GM18519 (cell line): ENCODE results near the gene ABCF1.

Experiments used
- ATAC-seq: cut with Tn5 transposase; IDR thresholded peaks from one replicate; pipeline ENCODE4 v1.9.1; 2021; ENCODE audit warnings: mild to moderate bottlenecking, moderate library complexity; ENCODE audit not compliant: unreplicated experiment, low FRiP score

Gene ABCF1

DNA sequence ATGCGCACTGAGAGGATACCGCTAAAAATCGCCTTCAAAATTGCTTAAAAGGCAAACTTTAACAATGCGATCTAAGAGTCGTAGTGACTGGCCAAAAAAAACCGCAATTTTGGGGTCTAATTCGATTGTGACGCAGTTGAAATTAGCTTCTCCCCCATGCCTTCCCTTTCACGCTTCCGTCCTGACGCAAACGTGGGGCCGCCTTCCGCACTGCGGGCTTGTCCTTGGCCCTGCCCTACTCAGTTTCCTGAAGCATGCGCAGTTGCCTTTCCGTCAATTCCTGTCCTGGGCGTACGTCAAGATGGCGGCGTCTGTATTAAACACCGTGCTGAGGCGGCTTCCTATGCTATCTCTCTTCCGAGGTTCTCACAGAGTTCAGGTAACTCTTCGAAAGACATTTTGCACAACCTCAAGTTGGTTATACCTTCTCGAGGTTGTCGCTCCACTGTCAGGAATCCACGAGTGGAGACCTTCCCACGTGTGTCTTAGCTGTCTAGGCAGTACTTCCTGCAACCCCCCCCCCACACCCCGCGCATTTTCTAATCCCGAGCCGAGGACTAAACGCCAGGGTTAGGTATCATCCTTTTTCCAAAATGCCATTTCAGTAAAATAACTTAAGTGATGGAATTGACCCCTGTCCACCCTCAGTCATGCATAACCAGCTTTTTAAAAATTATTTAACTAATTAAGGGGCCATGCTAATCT, 46.5 kb downstream of the ABCF1 start, which contains the start of gene MRPS18B:
Gene MRPS18B (plus strand): TSS at position 276 of the 705 bp plus-strand sequence. CDS start 26 bp downstream, at position 302.
- peak; percentile 49 for ATAC-seq

DNA sequence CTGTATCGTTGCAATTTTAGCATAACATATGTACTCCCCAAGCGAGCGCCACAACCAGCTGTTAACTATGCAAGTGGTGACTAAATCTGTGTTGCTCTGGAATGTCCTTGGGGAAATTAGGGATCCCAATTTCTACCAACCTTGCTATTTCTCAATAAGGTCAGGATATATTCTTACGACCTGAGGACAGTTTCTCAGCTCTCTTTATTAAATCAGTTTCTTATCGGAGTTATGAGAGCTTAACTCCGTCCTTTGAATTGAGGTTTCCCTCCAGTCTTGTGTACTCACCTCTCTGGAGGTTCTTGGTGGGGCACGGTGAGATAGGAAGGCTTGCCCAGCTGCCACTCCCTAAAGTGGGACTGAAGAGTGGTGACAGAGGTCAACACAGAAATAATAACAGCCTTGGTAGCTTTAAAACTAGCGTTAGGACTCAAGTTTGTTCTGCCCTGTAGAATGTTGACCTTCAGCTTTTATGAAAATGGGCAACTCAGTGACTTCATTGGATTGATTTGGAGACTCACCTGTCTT, 47.1 kb downstream of the ABCF1 start:
- ATAC-seq, result no peak

DNA sequence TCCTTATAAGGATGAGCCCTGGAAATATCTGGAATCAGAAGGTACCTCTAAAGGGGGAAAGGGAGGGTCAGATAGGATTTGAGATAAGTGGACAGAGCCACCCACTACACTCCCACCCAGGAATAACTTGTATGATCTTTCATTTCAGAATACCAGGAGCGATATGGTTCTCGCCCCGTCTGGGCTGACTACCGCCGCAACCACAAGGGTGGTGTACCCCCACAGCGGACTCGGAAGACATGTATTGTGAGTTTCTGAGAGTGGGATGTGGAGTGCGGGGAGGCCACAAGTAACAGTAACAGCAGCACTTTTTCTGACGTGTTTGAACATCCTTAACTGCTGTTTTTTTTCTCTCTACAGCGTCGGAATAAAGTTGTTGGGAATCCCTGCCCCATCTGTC, 48.3 kb downstream of the ABCF1 start:
- ATAC-seq, result no peak

DNA sequence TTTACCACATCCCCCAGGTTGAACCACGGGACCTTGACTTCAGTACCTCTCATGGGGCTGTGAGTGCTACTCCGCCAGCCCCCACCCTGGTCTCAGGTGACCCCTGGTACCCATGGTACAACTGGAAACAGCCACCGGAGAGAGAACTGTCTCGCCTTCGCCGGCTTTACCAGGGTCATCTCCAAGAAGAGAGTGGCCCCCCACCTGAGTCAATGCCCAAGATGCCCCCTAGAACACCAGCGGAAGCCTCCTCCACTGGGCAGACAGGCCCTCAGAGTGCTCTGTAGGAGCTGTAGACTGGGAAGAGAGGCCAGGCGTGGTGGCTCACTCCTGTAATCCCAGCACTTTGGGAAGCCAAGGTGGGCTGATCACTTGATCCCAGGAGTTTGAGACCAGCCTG, 54.3 kb downstream of the ABCF1 start:
- ATAC-seq, result no peak

DNA sequence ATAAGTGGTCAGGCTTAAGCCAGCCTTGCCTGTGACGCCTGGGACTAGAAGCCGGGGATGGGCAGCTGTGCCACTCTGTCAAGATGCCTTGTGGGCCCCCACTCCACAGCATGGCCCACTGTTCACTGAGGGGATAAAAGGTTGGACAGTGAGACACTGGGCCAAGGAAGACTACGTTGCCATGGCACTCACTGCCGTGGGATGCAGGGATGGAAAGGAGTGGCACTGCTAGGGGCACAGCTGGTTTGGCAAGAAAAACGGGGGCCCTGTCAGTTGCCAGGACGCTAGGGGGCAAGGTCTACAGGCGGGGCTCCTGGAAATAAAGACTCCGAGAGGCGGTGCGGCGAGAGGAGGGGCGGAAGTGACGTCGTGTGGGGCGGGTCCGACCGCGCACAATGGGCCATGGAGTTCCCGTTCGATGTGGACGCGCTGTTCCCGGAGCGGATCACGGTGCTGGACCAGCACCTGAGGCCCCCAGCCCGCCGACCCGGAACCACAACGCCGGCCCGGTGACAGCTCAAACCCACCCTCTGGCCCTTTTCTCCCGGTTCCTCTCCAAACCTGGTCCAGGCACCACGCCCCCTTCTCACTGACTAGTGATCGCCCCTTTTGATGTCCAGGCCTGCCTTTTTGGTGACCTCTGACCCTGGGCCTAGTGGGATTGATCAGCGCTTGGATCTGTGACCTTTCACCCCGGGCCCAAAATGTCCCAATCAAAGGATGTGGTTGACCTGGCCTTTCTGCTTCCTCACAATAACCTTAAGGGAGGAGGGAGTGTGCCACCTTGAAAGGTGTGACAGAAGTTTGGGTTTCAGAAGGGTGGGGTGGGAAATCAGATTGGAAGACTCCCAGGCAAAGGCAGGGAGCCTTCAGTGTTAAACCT, 55.5 kb downstream of the ABCF1 start, which contains the start of gene ATAT1:
Gene ATAT1 (plus strand): TSS at position 391 of the 883 bp plus-strand sequence.
- ATAC-seq, result no peak

DNA sequence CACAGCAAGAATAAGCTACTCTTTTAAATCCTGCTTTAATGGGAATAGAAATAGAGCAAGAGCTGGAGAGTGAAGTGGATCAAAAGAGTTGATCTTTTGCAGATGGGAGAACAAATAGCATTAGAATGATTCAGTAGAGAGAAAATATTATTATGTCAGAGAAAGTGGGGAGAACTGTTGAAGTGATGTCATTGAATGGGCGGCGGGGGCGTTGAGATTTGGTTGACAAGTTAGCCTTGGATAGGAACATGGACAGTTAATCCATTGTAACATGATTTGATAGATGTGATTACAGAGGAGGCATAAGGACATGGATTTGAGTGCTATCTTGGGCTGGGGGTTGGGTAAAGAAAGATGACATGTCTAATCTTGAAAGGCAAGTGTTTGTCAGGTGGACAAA, 64.6 kb downstream of the ABCF1 start:
- ATAC-seq, result no peak

DNA sequence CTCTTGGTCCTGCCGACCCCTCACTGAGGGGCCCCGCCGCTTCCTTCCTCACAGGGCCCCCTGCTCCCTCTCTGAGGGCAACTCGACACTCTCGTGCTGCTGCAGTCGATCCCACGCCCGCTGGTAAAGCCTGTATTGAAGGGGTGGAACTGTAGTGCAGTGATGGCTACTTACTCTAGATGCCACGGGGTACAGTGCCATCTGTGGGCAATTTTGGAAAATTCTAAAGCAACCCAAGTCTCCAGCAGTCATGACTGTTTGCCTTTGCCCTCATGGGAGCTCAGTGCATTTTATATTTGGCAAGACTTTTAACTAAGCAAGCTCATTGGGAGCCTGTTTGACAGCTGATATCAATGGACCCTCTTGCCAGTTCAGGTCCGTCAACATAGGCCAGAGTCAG, 69.2 kb downstream of the ABCF1 start:
- ATAC-seq, result no peak

DNA sequence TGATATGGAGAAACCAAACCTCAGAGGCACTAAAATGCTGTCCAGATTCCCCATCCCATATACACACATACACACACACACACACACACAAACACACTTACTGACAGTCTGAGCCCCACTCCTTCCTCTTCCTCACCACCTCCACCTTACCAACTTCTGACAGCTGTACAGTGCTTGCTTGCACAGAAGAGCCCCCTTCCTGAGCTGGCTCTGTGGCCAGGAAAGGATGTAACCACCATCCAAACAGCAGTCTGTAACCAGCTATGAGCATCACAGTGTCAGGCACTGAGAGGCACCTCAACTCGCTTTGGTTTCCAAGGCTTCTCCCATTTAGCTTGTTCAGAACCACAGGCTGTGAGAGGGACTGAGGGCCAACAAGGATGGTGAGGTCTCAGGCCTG, 69.8 kb downstream of the ABCF1 start:
- ATAC-seq, result no peak
